Karpas-422 (cell line): ENCODE results near the gene PHF1. TPM values are rescaled to one million over a fixed set of nuclear protein-coding genes. Genes with fewer than 3 reads are reported as not detected.
A peak's percentile ranks its signal among the peaks of the same experiment; 100 is the strongest.
"Not testable (repeated sequence)": the region's sequence is repeated elsewhere in the genome, so short reads cannot be mapped to it uniquely, and the experiment has no call there.

Source experiments
- DNase-seq: peaks from one replicate; pipeline ENCODE4 v3.0.0-alpha.2; 2015
- H2AFZ ChIP-seq: fragments of 200-600 bp; sonication (generic); 2 replicates; pipeline ENCODE4 v1.6.1; 2014; ENCODE audit warnings: antibody characterized with exemption, low read length, mixed read lengths
- H3K27ac ChIP-seq: fragments of 200-600 bp; sonication (generic); 2 replicates; pipeline ENCODE4 v1.5.1; 2014; ENCODE audit warnings: mild to moderate bottlenecking, low read length, moderate library complexity
- H3K27me3 ChIP-seq: fragments of 200-600 bp; sonication (generic); 2 replicates; pipeline ENCODE4 v1.6.1; 2014; ENCODE audit warnings: low read length, mixed read lengths
- H3K36me3 ChIP-seq: fragments of 200-600 bp; sonication (generic); 2 replicates; pipeline ENCODE4 v1.6.1; 2014; ENCODE audit warnings: low read length, mixed read lengths; ENCODE audit not compliant: insufficient read depth
- H3K4me1 ChIP-seq: fragments of 200-600 bp; sonication (generic); 2 replicates; pipeline ENCODE4 v1.6.1; 2014; ENCODE audit warnings: mild to moderate bottlenecking, low read length, mixed read lengths
- H3K4me2 ChIP-seq: fragments of 200-600 bp; sonication (generic); 2 replicates; pipeline ENCODE4 v1.6.1; 2014; ENCODE audit warnings: low read length, low read depth, mild to moderate bottlenecking; ENCODE audit not compliant: poor library complexity, severe bottlenecking
- H3K4me3 ChIP-seq: fragments of 200-600 bp; sonication (generic); 2 replicates; pipeline ENCODE4 v1.5.1; 2014; ENCODE audit warnings: mild to moderate bottlenecking, antibody characterized with exemption, low read length, mixed read lengths
- H3K79me2 ChIP-seq: fragments of 200-600 bp; sonication (generic); 2 replicates; pipeline ENCODE4 v1.6.1; 2014; ENCODE audit warnings: mild to moderate bottlenecking, low read length, mixed read lengths
- H3K9ac ChIP-seq: fragments of 200-600 bp; sonication (generic); 2 replicates; pipeline ENCODE4 v1.6.0; 2014; ENCODE audit warnings: low read length
- H3K9me2 ChIP-seq: fragments of 200-600 bp; sonication (generic), shearing (Covaris generic); replicated peaks from 2 replicates; pipeline ENCODE4 v1.6.0; 2014; ENCODE audit warnings: mild to moderate bottlenecking, low read length, moderate library complexity; ENCODE audit not compliant: insufficient read depth
- H3K9me3 ChIP-seq: fragments of 300-700, 200-600 bp; sonication (generic); 2 replicates; pipeline ENCODE4 v1.6.1; 2014; ENCODE audit warnings: low read length, mixed read lengths
- H4K20me1 ChIP-seq: fragments of 200-600 bp; sonication (generic); 2 replicates; pipeline ENCODE4 v1.6.1; 2014; ENCODE audit warnings: mild to moderate bottlenecking, antibody characterized with exemption, low read length, low read depth; ENCODE audit not compliant: insufficient read depth
- total RNA-seq: library from RNA; depleted of rRNA; stranded (reverse); fragments of >200 nt; shearing (Covaris generic); gene quantifications from 2 replicates; pipeline ENCODE4 v1.2.3, GENCODE V29; 2014; ENCODE audit warnings: low replicate concordance

The PHF1 gene
- total RNA-seq, 1 experiment from 2014 or later: 32.6 TPM

DNA sequence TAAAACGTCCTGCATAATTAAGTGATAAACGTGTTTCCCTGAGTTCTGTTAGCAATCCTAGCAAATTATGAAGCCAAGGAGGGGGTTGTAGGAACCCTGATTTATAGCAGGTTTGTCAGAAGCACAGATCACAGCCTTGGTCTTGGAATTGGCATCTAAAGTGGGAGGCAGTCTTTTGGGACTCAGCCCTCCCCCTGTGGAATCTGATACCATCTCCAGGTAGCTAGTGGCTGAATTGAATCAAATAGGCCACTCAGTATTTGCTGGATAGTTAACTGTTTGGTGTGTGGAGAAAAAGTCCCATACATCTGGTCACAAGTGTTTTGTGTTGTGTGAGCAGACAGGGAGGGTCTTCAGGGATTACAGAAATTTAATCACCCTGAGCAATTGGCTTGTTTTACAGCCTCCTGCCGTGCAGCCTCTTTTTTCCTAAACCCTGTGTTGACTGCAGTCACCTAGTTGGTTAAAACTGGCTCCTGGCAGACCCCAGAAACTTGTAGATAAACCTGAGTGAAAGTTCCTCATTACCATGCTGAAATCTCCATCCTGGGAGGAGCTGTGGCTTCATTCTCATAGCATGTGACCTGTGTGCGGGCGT lies 38.2 kb upstream of the PHF1 start:
- Histone ChIP-seq H2AFZ (no peak overlapping the region), H3K27me3 (no peaks in the 10 kb centered on the region), H3K4me1 (no peaks in the 10 kb centered on the region), H3K36me3 (no peaks in the 10 kb centered on the region), H3K79me2 (no peaks in the 10 kb centered on the region), H4K20me1 (no peaks in the 10 kb centered on the region), H3K9ac (no peak overlapping the region; the same call in 1 of the 2 replicates), H3K4me2 (no peak overlapping the region), H3K9me3 (no peaks in the 10 kb centered on the region), H3K9me2 (no peaks in the 10 kb centered on the region), H3K4me3 (no peak overlapping the region), H3K27ac (no peak overlapping the region)
- DNase-seq: no peak

GRCh38 chr6:33373960-33374910 lies 36.6 kb upstream of the PHF1 start:
- no peak overlapping the region for H3K4me2 ChIP-seq
- no peak for DNase-seq
- no peaks in the 10 kb centered on the region for H3K27me3 ChIP-seq
- no peaks in the 10 kb centered on the region for H4K20me1 ChIP-seq
- no peaks in the 10 kb centered on the region for H3K79me2 ChIP-seq
- no peak overlapping the region for H3K9ac ChIP-seq
- H3K9me2 ChIP-seq: no peaks in the 10 kb centered on the region
- no peak overlapping the region for H3K27ac ChIP-seq
- no peak overlapping the region for H2AFZ ChIP-seq
- H3K4me1 ChIP-seq: no peaks in the 10 kb centered on the region
- no peaks in the 10 kb centered on the region for H3K36me3 ChIP-seq
- H3K9me3 ChIP-seq: no peaks in the 10 kb centered on the region
- no peak overlapping the region for H3K4me3 ChIP-seq

GRCh38 chr6:33375143-33375671 lies 35.6 kb upstream of the PHF1 start:
- H3K9me2 ChIP-seq: no peaks in the 10 kb centered on the region
- H3K79me2 ChIP-seq: no peaks in the 10 kb centered on the region
- H2AFZ ChIP-seq: no peak overlapping the region
- H3K9ac ChIP-seq: no peak overlapping the region
- H4K20me1 ChIP-seq: no peaks in the 10 kb centered on the region
- H3K4me2 ChIP-seq: no peak overlapping the region
- no peaks in the 10 kb centered on the region for H3K36me3 ChIP-seq
- H3K4me3 ChIP-seq: no peak overlapping the region
- H3K27ac ChIP-seq: no peak overlapping the region
- H3K27me3 ChIP-seq: no peaks in the 10 kb centered on the region
- no peaks in the 10 kb centered on the region for H3K4me1 ChIP-seq
- DNase-seq: no peak
- H3K9me3 ChIP-seq: no peaks in the 10 kb centered on the region

DNA sequence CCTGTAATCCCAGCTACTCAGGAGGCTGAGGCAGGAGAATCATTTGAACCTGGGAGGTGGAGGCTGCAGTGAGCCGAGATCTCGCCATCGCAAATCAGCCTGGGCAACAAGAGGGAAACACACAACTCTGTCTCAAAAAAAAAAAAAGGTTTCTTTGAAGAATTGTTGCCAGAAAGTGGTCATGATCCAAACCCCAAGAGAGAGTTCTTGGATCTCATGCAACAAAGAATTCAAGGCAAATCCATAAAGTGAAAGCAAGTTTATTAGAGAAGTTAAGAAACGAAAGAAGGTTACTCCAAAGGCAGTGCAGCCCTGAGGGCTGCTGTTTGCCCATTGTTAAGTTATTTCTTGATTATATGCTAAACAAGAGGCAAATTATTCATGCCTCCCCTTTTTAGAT lies 33.6 kb upstream of the PHF1 start:
- Histone ChIP-seq H4K20me1 (no peaks in the 10 kb centered on the region), H3K27me3 (no peaks in the 10 kb centered on the region), H3K36me3 (no peaks in the 10 kb centered on the region), H3K4me1 (peaks cover 4% of the 10 kb centered on the region; the same call in 1 of the 2 replicates), H3K27ac (no peak overlapping the region), H3K4me3 (no peak overlapping the region), H3K9me2 (no peaks in the 10 kb centered on the region), H3K9me3 (no peaks in the 10 kb centered on the region), H3K4me2 (no peak overlapping the region), H3K79me2 (no peaks in the 10 kb centered on the region), H2AFZ (no peak overlapping the region), H3K9ac (no peak overlapping the region)
- DNase-seq: no peak

GRCh38 chr6:33379184-33379583 lies 31.6 kb upstream of the PHF1 start:
- not testable (repeated sequence) for H3K4me1 ChIP-seq, H3K9me2 ChIP-seq, H3K27ac ChIP-seq, H3K27me3 ChIP-seq, H3K4me3 ChIP-seq, H3K36me3 ChIP-seq, H3K9me3 ChIP-seq, H2AFZ ChIP-seq, DNase-seq, H3K9ac ChIP-seq, H3K79me2 ChIP-seq, H4K20me1 ChIP-seq, H3K4me2 ChIP-seq

- no peaks in the 10 kb centered on the region for H3K9me3 ChIP-seq
- H3K4me1 ChIP-seq: peaks cover 4% of the 10 kb centered on the region; the same call in 1 of the 2 replicates
- no peak overlapping the region for H3K4me2 ChIP-seq
- no peaks in the 10 kb centered on the region for H4K20me1 ChIP-seq
- no peak overlapping the region for H3K4me3 ChIP-seq
- no peak overlapping the region for H3K27ac ChIP-seq
- no peak overlapping the region for H2AFZ ChIP-seq
- no peak overlapping the region for H3K9ac ChIP-seq
- no peaks in the 10 kb centered on the region for H3K79me2 ChIP-seq
- H3K27me3 ChIP-seq: no peaks in the 10 kb centered on the region
- no peaks in the 10 kb centered on the region for H3K36me3 ChIP-seq
- peak; percentile 41 for DNase-seq
- H3K9me2 ChIP-seq: no peaks in the 10 kb centered on the region
Observed at GRCh38 chr6:33380272-33380981, 30.4 kb upstream of the PHF1 start.

- DNase-seq: peak; percentile 25
Observed at GRCh38 chr6:33383427-33384185, 27.2 kb upstream of the PHF1 start.

More at GRCh38 chr6:33383427-33384185, 27.2 kb upstream of the PHF1 start:
- Histone ChIP-seq H3K4me3 (no peak overlapping the region), H3K9me3 (no peaks in the 10 kb centered on the region), H3K36me3 (no peaks in the 10 kb centered on the region), H3K27me3 (no peaks in the 10 kb centered on the region), H3K27ac (no peak overlapping the region), H3K4me2 (no peak overlapping the region), H4K20me1 (no peaks in the 10 kb centered on the region), H3K79me2 (no peaks in the 10 kb centered on the region), H3K9ac (no peak overlapping the region), H3K9me2 (no peaks in the 10 kb centered on the region), H3K4me1 (peaks cover 4% of the 10 kb centered on the region; the same call in 1 of the 2 replicates), H2AFZ (no peak overlapping the region)
